Retinal pigment epithelial cell (primary cell): ENCODE measurements around the gene WDR35.

Experiments used
- DNase-seq: peaks from one replicate; pipeline ENCODE4 v3.0.0-alpha.2; 2010; ENCODE audit warnings: low read depth
- H3K4me3 ChIP-seq: 2 replicates; pipeline ENCODE4 v1.5.1; 2011; ENCODE audit warnings: mild to moderate bottlenecking, low read length, control low read depth, moderate library complexity
- CTCF ChIP-seq: conservative IDR thresholded peaks from 2 replicates; pipeline ENCODE4 v1.5.1; 2011; ENCODE audit warnings: low read depth, low read length, control low read depth, inconsistent platforms

WDR35 gene

GRCh38 chr2:19901442-19902215 lies 88.3 kb downstream of the WDR35 start, which contains the start of gene TTC32:
TSS of gene TTC32 (minus strand) at chr2:19901983. CDS start at chr2:19901854, 129 bp downstream.
- TF ChIP-seq CTCF = no peak
- H3K4me3 ChIP-seq = peak within 1 kb of the TSS; percentile 72
- peak; percentile 77 for DNase-seq

- TF ChIP-seq CTCF = no peak
- peak overlapping the region; percentile 72 for H3K4me3 ChIP-seq
- DNase-seq = no peak
Observed at GRCh38 chr2:19900931-19901441, 88.9 kb downstream of the WDR35 start.

- no peak for TF ChIP-seq CTCF
- H3K4me3 ChIP-seq = peak overlapping the region; percentile 72
- DNase-seq = no peak
Observed at GRCh38 chr2:19899985-19900930, 89.6 kb downstream of the WDR35 start.

- TF ChIP-seq CTCF = no peak
- DNase-seq = no peak
Observed at GRCh38 chr2:19898592-19899329, 91.1 kb downstream of the WDR35 start.

GRCh38 chr2:19897623-19898245 lies 92.2 kb downstream of the WDR35 start:
- H3K4me3 ChIP-seq = no peak overlapping the region
- no peak for TF ChIP-seq CTCF
- DNase-seq = no peak

More at GRCh38 chr2:19898592-19899329, 91.1 kb downstream of the WDR35 start:
- H3K4me3 ChIP-seq = no peak overlapping the region

GRCh38 chr2:19895535-19895934 lies 94.4 kb downstream of the WDR35 start:
- DNase-seq = no peak
- no peak for TF ChIP-seq CTCF
- H3K4me3 ChIP-seq = no peak overlapping the region
